Measurements from ENCODE around the gene KCNMB4. TPM values are rescaled to one million over a fixed set of nuclear protein-coding genes. Genes with fewer than 3 reads are reported as not detected.

KCNMB4 gene
- total RNA-seq, 4 donors from 2014 or later = 1.1 to 10.9 (median 1.4) TPM

GRCh38 chr12:70402597-70402996 lies 36.5 kb downstream of the KCNMB4 start:
- TF ChIP-seq EP300 (IDR thresholded peaks at IDR 0.05; ENCODE audit: low read depth) (no peak), POLR2A (IDR thresholded peaks at IDR 0.05) (no peak), CTCF (IDR thresholded peaks at IDR 0.05) (no peak), POLR2AphosphoS5 (IDR thresholded peaks at IDR 0.05) (no peak)
- Histone ChIP-seq H3K27ac (no peak overlapping the region), H3K4me1 (no peaks in the 10 kb centered on the region), H3K27me3 (no peaks in the 10 kb centered on the region), H3K36me3 (no peaks in the 10 kb centered on the region), H3K4me3 (no peak overlapping the region), H3K9me3 (no peaks in the 10 kb centered on the region)
- DNase-seq = no peak
- in situ Hi-C loops (cut with MboI; ENCODE audit: low pct_ligation_motif_present in 1 of 4, low pct_unique_long_range_greater_than_20kb in 1 of 4, low sequenced_read_pairs in 3 of 4) = no loop called here
- intact Hi-C loops (cut with DNase I; ENCODE audit: low total_unique reads) = no loop called here
- WGBS, 2 donors (ENCODE audit: low coverage in 1 of 2) = 84% methylated on average over 1 of the region's 1 CpG; no CpG with 5 or more reads in 1 of the 2 donors

- H3K4me1 ChIP-seq = no peaks in the 10 kb centered on the region
- DNase-seq = no peak
- intact Hi-C loops (cut with DNase I; ENCODE audit: low total_unique reads) = no loop called here
- no peaks in the 10 kb centered on the region for H3K36me3 ChIP-seq
- no peaks in the 10 kb centered on the region for H3K27me3 ChIP-seq
- in situ Hi-C loops (cut with MboI; ENCODE audit: low pct_ligation_motif_present in 1 of 4, low pct_unique_long_range_greater_than_20kb in 1 of 4, low sequenced_read_pairs in 3 of 4) = no loop called here
- no peaks in the 10 kb centered on the region for H3K9me3 ChIP-seq
- no peak overlapping the region for H3K4me3 ChIP-seq
- TF ChIP-seq POLR2AphosphoS5 (IDR thresholded peaks at IDR 0.05) = no peak
- no peak for TF ChIP-seq POLR2A (IDR thresholded peaks at IDR 0.05)
- TF ChIP-seq CTCF (IDR thresholded peaks at IDR 0.05) = no peak
- no peak for TF ChIP-seq EP300 (IDR thresholded peaks at IDR 0.05; ENCODE audit: low read depth)
- H3K27ac ChIP-seq = no peak overlapping the region
Measured at GRCh38 chr12:70403826-70404225, 37.7 kb downstream of the KCNMB4 start.

- H3K4me3 ChIP-seq = no peak overlapping the region
- no peak for DNase-seq
- TF ChIP-seq POLR2A (IDR thresholded peaks at IDR 0.05) = no peak
- no peak for TF ChIP-seq EP300 (IDR thresholded peaks at IDR 0.05; ENCODE audit: low read depth)
- no peak for TF ChIP-seq CTCF (IDR thresholded peaks at IDR 0.05)
- no peak for TF ChIP-seq POLR2AphosphoS5 (IDR thresholded peaks at IDR 0.05)
- in situ Hi-C loops (cut with MboI; ENCODE audit: low pct_ligation_motif_present in 1 of 4, low pct_unique_long_range_greater_than_20kb in 1 of 4, low sequenced_read_pairs in 3 of 4) = no loop called here
- H3K9me3 ChIP-seq = no peaks in the 10 kb centered on the region
- WGBS, 2 donors (ENCODE audit: low coverage in 1 of 2) = 91 to 92% methylated on average over 9 to 16 of the region's 16 CpGs
- intact Hi-C loops (cut with DNase I; ENCODE audit: low total_unique reads) = no loop called here
- no peak overlapping the region for H3K27ac ChIP-seq
- H3K36me3 ChIP-seq = no peaks in the 10 kb centered on the region
- H3K4me1 ChIP-seq = no peaks in the 10 kb centered on the region
- no peaks in the 10 kb centered on the region for H3K27me3 ChIP-seq
Measured at GRCh38 chr12:70408004-70408790, 42.1 kb downstream of the KCNMB4 start.

- no peaks in the 10 kb centered on the region for H3K9me3 ChIP-seq
- no peak for DNase-seq
- WGBS, 2 donors (ENCODE audit: low coverage in 1 of 2) = 26 to 57% methylated on average over 1 of the region's 1 CpG
- in situ Hi-C loops (cut with MboI; ENCODE audit: low pct_ligation_motif_present in 1 of 4, low pct_unique_long_range_greater_than_20kb in 1 of 4, low sequenced_read_pairs in 3 of 4) (no loop called here), intact Hi-C loops (cut with DNase I; ENCODE audit: low total_unique reads) (no loop called here)
- no peak overlapping the region for H3K27ac ChIP-seq
- H3K36me3 ChIP-seq = no peaks in the 10 kb centered on the region
- H3K4me1 ChIP-seq = no peaks in the 10 kb centered on the region
- no peak overlapping the region for H3K4me3 ChIP-seq
- TF ChIP-seq POLR2A (IDR thresholded peaks at IDR 0.05) = no peak
- no peak for TF ChIP-seq EP300 (IDR thresholded peaks at IDR 0.05; ENCODE audit: low read depth)
- TF ChIP-seq CTCF (IDR thresholded peaks at IDR 0.05) = no peak
- no peak for TF ChIP-seq POLR2AphosphoS5 (IDR thresholded peaks at IDR 0.05)
- no peaks in the 10 kb centered on the region for H3K27me3 ChIP-seq
Measured at GRCh38 chr12:70415987-70416386, 49.9 kb downstream of the KCNMB4 start.

Data from transverse colon (tissue), 4 donors.